Measurements from ENCODE around the gene MRPL30. TPM values are rescaled to one million over a fixed set of nuclear protein-coding genes. Genes with fewer than 3 reads are reported as not detected.

The MRPL30 gene
- total and polyA plus RNA-seq, 2 donors (not counting 3 experiments of a cell fraction or from before 2014, with no cell fraction given) = 14.7 to 28.4 TPM

- no TSS peak for BruUV-seq (replicated peaks)
- no peak for DNase-seq (ENCODE audit: low read depth, low spot score)
- intact Hi-C loops (cut with micrococcal nuclease) (no loop called here), dilution Hi-C loops (cut with MboI; ENCODE audit: extremely low pct_ligation_motif_present, low sequenced_read_pairs) (no loop called here)
- Histone ChIP-seq H3K4me3 (replicated peaks in 1 of 3; ENCODE audit: insufficient read depth in 1 of 3, low read depth in 1 of 3, low read length in 3 of 3) (no peak overlapping the region), H3K36me3 (ENCODE audit: control insufficient read depth in 2 of 2, extremely low read depth in 1 of 2, insufficient read depth in 2 of 2, low read length in 2 of 2) (peaks cover 13% of the 10 kb centered on the region in 2 experiments), H4K20me1 (replicated peaks; ENCODE audit: control insufficient read depth, extremely low read depth, insufficient read depth, low read length) (no peaks in the 10 kb centered on the region), H3K9me1 (replicated peaks; ENCODE audit: control insufficient read depth, extremely low read depth, insufficient read depth, low read length) (no peaks in the 10 kb centered on the region), H2AFZ (ENCODE audit: low read depth, low read length) (no peak overlapping the region), H3K9ac (replicated peaks; ENCODE audit: extremely low read depth, insufficient read depth, low read length) (no peak overlapping the region), H3K4me1 (ENCODE audit: control insufficient read depth, extremely low read depth, insufficient read depth, low read length) (no peaks in the 10 kb centered on the region), H3K27me3 (ENCODE audit: control insufficient read depth in 2 of 2, insufficient read depth in 2 of 2, low read length in 2 of 2) (no peaks in the 10 kb centered on the region), H3K79me2 (ENCODE audit: control insufficient read depth, insufficient read depth, low read length) (peaks cover 1% of the 10 kb centered on the region), H3K4me2 (ENCODE audit: insufficient read depth, low read length) (no peak overlapping the region), H3K27ac (ENCODE audit: insufficient read depth, low read depth, low read length) (no peak overlapping the region), H3K9me3 (replicated peaks; ENCODE audit: control insufficient read depth, insufficient read depth, low read length) (no peaks in the 10 kb centered on the region)
- TF ChIP-seq, protein P1, sequence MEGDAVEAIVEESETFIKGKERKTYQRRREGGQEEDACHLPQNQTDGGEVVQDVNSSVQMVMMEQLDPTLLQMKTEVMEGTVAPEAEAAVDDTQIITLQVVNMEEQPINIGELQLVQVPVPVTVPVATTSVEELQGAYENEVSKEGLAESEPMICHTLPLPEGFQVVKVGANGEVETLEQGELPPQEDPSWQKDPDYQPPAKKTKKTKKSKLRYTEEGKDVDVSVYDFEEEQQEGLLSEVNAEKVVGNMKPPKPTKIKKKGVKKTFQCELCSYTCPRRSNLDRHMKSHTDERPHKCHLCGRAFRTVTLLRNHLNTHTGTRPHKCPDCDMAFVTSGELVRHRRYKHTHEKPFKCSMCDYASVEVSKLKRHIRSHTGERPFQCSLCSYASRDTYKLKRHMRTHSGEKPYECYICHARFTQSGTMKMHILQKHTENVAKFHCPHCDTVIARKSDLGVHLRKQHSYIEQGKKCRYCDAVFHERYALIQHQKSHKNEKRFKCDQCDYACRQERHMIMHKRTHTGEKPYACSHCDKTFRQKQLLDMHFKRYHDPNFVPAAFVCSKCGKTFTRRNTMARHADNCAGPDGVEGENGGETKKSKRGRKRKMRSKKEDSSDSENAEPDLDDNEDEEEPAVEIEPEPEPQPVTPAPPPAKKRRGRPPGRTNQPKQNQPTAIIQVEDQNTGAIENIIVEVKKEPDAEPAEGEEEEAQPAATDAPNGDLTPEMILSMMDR (IDR thresholded peaks at IDR 0.05; ENCODE audit: extremely low read depth in 1 of 2, insufficient read depth in 1 of 2, low read depth in 1 of 2, low read length in 2 of 2) = no peak
- TF ChIP-seq POLR2AphosphoS5 (IDR thresholded peaks at IDR 0.05; ENCODE audit: insufficient read depth, low read depth, low read length) (no peak), MYC (IDR thresholded peaks at IDR 0.05; ENCODE audit: low read depth, low read length) (no peak), GATA2 (IDR thresholded peaks at IDR 0.05; ENCODE audit: insufficient read depth, insufficient read length, low read depth, low read length) (no peak), POLR2A (IDR thresholded peaks at IDR 0.05; ENCODE audit: low read depth, low read length) (no peak), EZH2 (IDR thresholded peaks at IDR 0.05; ENCODE audit: borderline replicate concordance, low read depth, low read length, severe bottlenecking) (no peak), JUN (IDR thresholded peaks at IDR 0.05; ENCODE audit: borderline replicate concordance, insufficient read depth, insufficient read length, low read depth) (no peak), FOS (IDR thresholded peaks at IDR 0.05; ENCODE audit: borderline replicate concordance, insufficient read depth, low read length) (no peak)
- TF ChIP-seq, protein P2, sequence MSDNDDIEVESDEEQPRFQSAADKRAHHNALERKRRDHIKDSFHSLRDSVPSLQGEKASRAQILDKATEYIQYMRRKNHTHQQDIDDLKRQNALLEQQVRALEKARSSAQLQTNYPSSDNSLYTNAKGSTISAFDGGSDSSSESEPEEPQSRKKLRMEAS (IDR thresholded peaks at IDR 0.05; ENCODE audit: insufficient read depth, insufficient read length) = no peak
- ChIA-PET POLR2A (no interaction called here), CTCF (no interaction called here)
- FAIRE-seq = no peak
These were observed 11.4 kb upstream of the MRPL30 start for GRCh38 chr2:99169534-99169933.
